Heart left ventricle (tissue), 16 donors: Measurements from ENCODE around the gene INPP4A. TPM values are rescaled to one million over a fixed set of nuclear protein-coding genes. Genes with fewer than 3 reads are reported as not detected.

Source experiments
- ATAC-seq, 4 donors: fragments of 200-7000 bp; cut with Tn5 transposase; one replicate each; pipeline ENCODE4 v1.9.1; 2020 to 2022; ENCODE audit warnings: moderate library complexity in 4 of 4, mild to moderate bottlenecking in 3 of 4, moderate number of reproducible peaks in 1 of 4
- DNase-seq, 5 donors: peaks; one replicate each; pipeline ENCODE4 v3.0.0-alpha.2; 2020
- H3K27ac ChIP-seq, 12 donors: fragments of 200-600 bp; sonication (generic) in 4 of 12; one replicate each; pipeline versions ENCODE4 v1.5.0 to v1.8.0; 2016 to 2022; ENCODE audit warnings: mild to moderate bottlenecking in 2 of 12
- H3K27me3 ChIP-seq, 9 donors: fragments of 200-600 bp; sonication (generic) in 2 of 9; one replicate each; pipeline versions ENCODE4 v1.5.1 to v1.8.0; 2016 to 2022; ENCODE audit warnings: mild to moderate bottlenecking in 3 of 9
- H3K36me3 ChIP-seq, 9 donors: fragments of 200-600 bp; sonication (generic) in 2 of 9; one replicate each; pipeline versions ENCODE4 v1.5.0 to v1.8.0; 2018 to 2022; ENCODE audit warnings: mild to moderate bottlenecking in 2 of 9
- H3K4me1 ChIP-seq, 12 donors: fragments of 200-600 bp; sonication (generic) in 4 of 12; one replicate each; pipeline versions ENCODE4 v1.5.0 to v1.8.0; 2016 to 2022; ENCODE audit warnings: mild to moderate bottlenecking in 3 of 12
- H3K4me3 ChIP-seq, 12 donors: fragments of 200-600 bp; sonication (generic) in 4 of 12; one replicate each; pipeline versions ENCODE4 v1.5.0 to v1.8.0; 2017 to 2022; ENCODE audit warnings: mild to moderate bottlenecking in 9 of 12, moderate library complexity in 4 of 12
- H3K9me3 ChIP-seq, 12 donors: fragments of 200-600 bp; sonication (generic) in 4 of 12; one replicate each; pipeline versions ENCODE4 v1.5.0 to v1.8.0; 2016 to 2022; ENCODE audit warnings: mild to moderate bottlenecking in 1 of 12
- CTCF ChIP-seq, 12 donors: fragments of 200-600 bp; sonication (generic) in 4 of 12; IDR thresholded peaks; one replicate each; pipeline versions ENCODE4 v1.5.0 to v1.8.0; 2018 to 2022; ENCODE audit warnings: antibody characterized with exemption in 12 of 12, mild to moderate bottlenecking in 5 of 12
- POLR2A ChIP-seq, 2 donors: fragments of 450-650 bp; IDR thresholded peaks; one replicate each; pipeline ENCODE4 v1.6.1; 2017; ENCODE audit warnings: antibody characterized with exemption in 2 of 2, mild to moderate bottlenecking in 2 of 2, moderate library complexity in 2 of 2
- WGBS, 4 donors: extraction: QIAGEN DNeasy Blood & Tissue Kit in 2 of 4; methylation state at CpG; one replicate each; pipeline versions ENCODE4 v1.1.5 to v1.1.7; 2013 to 2018; 5-methylcytosine and 5-hydroxymethylcytosine counted together
- intact Hi-C, 10 donors: fragments of 100-400 bp; cut with DNase I; formaldehyde crosslinking; loops; one replicate each; pipeline versions ENCODE4 v1.11.1 to v1.14.2; 2022
- polyA plus RNA-seq, 2 donors: library from polyadenylated mRNA; stranded (reverse); fragments of 200-250 nt; gene quantifications; one replicate each; pipeline ENCODE4 v1.2.3, GENCODE V29; 2013
- total RNA-seq, 9 donors: library from RNA; depleted of rRNA in 2 of 9; stranded (reverse); fragments of >200 nt in 2 of 9; fragmentation: NEBNext Ultra II Directional in 3 of 9; extraction: Animal tissue kit (Norgen Biotek cat#: 25700) in 3 of 9; gene quantifications; one replicate each; pipeline versions ENCODE4 v1.1.0 to v1.2.4, GENCODE V29; 2016 to 2023
- donor health status: ischemic (EF 13 %, LVEDD 7.1; RV severe dilation, severe dysfunction).
- donor health status: healthy with polysubstance abuse.
- donor health status: DM: no; HTN: yes; CAD: no.
- donor health status: DM: no; HTN: no; CAD: no.
- donor health status: ischemic (EF 25% LVEDD 6.9; RV normal size, moderate dysfunction).
- donor health status: ischemic (EF 25% LVEDD 5.7; RV mildly dilated, moderate dysfunction).
- donor health status: healthy.
- donor health status: DM: yes; HTN: yes; CAD: no.
- donor health status: ischemic (EF 35%, LVEDD 5.7; RV mildly dilated, moderate dysfunction).
- donor health status: nonischemic (EF 11% LVEDD 7.7; RV severe dilation, severe dysfunction).
- donor health status: DM: yes; HTN: yes; CAD: no.
- donor health status: PGD.
- donor health status: ischemic (EF 29% LVEDD 5.4; RV normal size, mild dysfunction).
- donor health status: nonischemic (EF 23%, LVEDD 6.1; RV moderate dilation, normal function).

Gene INPP4A
- total and polyA plus RNA-seq, 11 donors, result 5.1 to 30.5 (median 20.3) TPM

- DNase-seq (peak; percentile 66 to 85 (median 79)), ATAC-seq (peak; percentile 76 to 91 (median 88))
- intact Hi-C loops, result loop anchor here in 1 of 10 donors (5.0 kb wide), 1 partner anchor 38 kb away; the partner anchor contains the start of gene INPP4A
- Histone ChIP-seq H3K27ac (peak overlapping the region in 8 of 12 donors; percentile 4 to 74 (median 44)), H3K27me3 (no peaks in the 10 kb centered on the region), H3K4me3 (no peak overlapping the region), H3K36me3 (no peaks in the 10 kb centered on the region), H3K4me1 (peaks cover 11 to 93% (median 73%) of the 10 kb centered on the region in 12 donors), H3K9me3 (no peaks in the 10 kb centered on the region)
- TF ChIP-seq POLR2A (IDR thresholded peaks at IDR 0.05) (no peak), CTCF (IDR thresholded peaks at IDR 0.05) (no peak)
- 3 to 39% (median 29%) methylated on average over 4 of the region's 4 CpGs for WGBS, 4 donors
These were observed 35.4 kb downstream of the INPP4A start for GRCh38 chr2:98479959-98480524.

GRCh38 chr2:98480598-98480997, 35.9 kb downstream of the INPP4A start:
- ATAC-seq (peak in 2 of 4 donors; percentile 21 to 29), DNase-seq (no peak)
- Histone ChIP-seq H3K9me3 (no peaks in the 10 kb centered on the region), H3K4me1 (peaks cover 11 to 91% (median 71%) of the 10 kb centered on the region in 12 donors), H3K27ac (peak overlapping the region in 2 of 12 donors; percentile 62 to 74), H3K4me3 (no peak overlapping the region), H3K36me3 (no peaks in the 10 kb centered on the region), H3K27me3 (no peaks in the 10 kb centered on the region)
- intact Hi-C loops, result loop anchor here in 1 of 10 donors (5.0 kb wide), 1 partner anchor 38 kb away; the partner anchor contains the start of gene INPP4A
- 50 to 80% (median 63%) methylated on average over 6 to 9 of the region's 9 CpGs for WGBS, 4 donors
- no peak for TF ChIP-seq CTCF (IDR thresholded peaks at IDR 0.05)
- TF ChIP-seq POLR2A (IDR thresholded peaks at IDR 0.05), result no peak

GRCh38 chr2:98482362-98482761, 37.7 kb downstream of the INPP4A start:
- 82 to 92% (median 87%) methylated on average over 2 of the region's 2 CpGs for WGBS, 4 donors

More at GRCh38 chr2:98482362-98482761, 37.7 kb downstream of the INPP4A start:
- Histone ChIP-seq H3K4me1 (peaks cover 11 to 89% (median 71%) of the 10 kb centered on the region in 12 donors), H3K27ac (no peak overlapping the region), H3K9me3 (no peaks in the 10 kb centered on the region), H3K36me3 (no peaks in the 10 kb centered on the region), H3K4me3 (no peak overlapping the region), H3K27me3 (no peaks in the 10 kb centered on the region)
- no peak for TF ChIP-seq POLR2A (IDR thresholded peaks at IDR 0.05)
- no peak for TF ChIP-seq CTCF (IDR thresholded peaks at IDR 0.05)
- intact Hi-C loops, result loop anchor here in 1 of 10 donors (5.0 kb wide), 1 partner anchor 40 kb away; the partner anchor contains the start of gene INPP4A
- ATAC-seq (no peak), DNase-seq (no peak)
